NCI-H2227 treated with DMSO at 0.1 percent for 48 hours (cell line): Measurements from ENCODE around the gene KCNH2.

Source experiments
- DNase-seq: peaks from one replicate; lab custom pipeline; 2025; lab: John Stamatoyannopoulos, UW

The KCNH2 gene

DNA sequence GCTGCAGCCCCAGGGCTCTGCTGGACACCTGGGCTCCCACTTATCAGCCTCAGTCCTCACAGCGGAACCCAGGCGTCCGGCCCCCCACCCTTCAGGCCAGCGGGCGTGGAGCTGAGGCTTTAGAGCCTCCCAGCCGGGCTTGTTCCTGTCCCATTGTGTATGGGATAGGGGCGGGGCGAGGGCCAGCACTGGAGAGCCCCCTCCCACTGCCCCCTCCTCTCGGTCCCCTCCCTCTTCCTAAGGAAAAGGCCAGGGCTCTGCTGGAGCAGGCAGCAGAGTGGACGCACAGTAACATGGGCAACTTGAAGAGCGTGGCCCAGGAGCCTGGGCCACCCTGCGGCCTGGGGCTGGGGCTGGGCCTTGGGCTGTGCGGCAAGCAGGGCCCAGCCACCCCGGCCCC, 15.4 kb upstream of the KCNH2 start:
- no peak for DNase-seq

DNA sequence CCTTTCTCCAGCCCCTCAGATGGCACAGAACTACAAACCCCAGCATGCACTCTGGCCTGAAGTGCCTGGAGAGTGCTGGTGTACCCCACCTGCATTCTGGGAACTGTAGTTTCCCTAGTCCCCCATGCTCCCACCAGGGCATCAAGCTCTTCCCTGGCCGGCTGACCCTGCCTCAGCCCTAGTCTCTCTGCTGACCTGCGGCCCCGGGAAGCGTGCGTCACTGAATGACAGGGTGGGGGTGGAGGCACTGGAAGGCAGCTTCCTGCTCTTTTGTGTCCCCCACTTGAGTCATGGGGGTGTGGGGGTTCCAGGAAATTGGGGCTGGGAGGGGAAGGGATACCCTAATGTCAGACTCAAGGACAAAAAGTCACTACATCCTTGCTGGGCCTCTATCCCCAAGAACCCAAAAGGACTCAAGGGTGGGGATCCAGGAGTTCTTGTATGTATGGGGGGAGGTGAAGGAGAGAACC, 14.7 kb upstream of the KCNH2 start:
- DNase-seq = peak; percentile 33

DNA sequence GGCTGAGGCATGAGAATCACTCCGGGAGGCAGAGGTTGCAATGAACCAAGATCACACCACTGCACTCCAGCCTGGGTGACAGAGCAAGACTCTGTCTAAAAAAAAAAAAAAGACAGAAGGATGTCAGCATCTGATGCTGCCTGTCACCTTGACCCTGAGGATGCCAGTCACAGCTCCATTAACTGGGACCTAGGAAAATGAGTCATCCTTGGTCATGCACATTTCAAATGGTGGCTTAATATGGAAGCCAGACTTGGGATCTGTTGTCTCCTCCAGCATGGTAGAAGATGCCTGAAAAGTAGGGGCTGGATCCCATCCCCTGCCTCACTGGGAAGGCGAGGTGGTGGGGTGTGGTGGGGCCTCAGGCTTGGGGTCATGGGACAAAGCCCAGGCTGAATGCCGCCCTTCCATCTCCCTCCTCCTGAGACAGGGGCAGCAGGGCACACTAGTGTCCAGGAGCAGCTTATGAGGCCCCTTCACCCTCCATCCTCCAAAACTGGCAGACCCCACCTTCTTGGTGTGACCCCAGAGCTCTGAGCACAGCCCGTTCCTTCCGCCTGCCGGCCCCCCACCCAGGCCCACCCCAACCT, 14.0 kb upstream of the KCNH2 start:
- DNase-seq = no peak

GRCh38 chr7:150990416-150991186, 12.5 kb upstream of the KCNH2 start, which contains the start of gene NOS3:
Gene NOS3 (plus strand): TSS chr7:150991017. CDS start chr7:150993804, 2,787 bp downstream.
- DNase-seq = no peak

DNA sequence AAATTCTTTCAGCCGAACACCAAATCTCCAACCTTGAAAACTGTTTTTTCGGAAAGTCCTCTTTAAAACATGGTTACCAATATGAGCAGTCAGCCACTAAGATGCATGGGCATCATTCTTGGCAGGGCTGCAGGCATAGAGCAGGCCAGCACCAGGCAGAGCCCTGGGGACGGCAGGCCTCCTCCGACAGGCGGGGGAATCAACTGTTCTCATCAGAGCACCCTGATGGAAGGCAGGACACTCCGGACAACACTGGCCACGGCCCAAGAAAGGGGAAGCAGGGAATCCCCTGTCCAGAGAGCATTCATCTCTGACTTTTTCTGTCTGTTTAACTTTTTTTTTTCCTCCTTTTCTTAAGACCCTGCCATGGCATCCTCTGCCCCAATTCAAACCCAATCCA, 11.3 kb upstream of the KCNH2 start:
- no peak for DNase-seq

DNA sequence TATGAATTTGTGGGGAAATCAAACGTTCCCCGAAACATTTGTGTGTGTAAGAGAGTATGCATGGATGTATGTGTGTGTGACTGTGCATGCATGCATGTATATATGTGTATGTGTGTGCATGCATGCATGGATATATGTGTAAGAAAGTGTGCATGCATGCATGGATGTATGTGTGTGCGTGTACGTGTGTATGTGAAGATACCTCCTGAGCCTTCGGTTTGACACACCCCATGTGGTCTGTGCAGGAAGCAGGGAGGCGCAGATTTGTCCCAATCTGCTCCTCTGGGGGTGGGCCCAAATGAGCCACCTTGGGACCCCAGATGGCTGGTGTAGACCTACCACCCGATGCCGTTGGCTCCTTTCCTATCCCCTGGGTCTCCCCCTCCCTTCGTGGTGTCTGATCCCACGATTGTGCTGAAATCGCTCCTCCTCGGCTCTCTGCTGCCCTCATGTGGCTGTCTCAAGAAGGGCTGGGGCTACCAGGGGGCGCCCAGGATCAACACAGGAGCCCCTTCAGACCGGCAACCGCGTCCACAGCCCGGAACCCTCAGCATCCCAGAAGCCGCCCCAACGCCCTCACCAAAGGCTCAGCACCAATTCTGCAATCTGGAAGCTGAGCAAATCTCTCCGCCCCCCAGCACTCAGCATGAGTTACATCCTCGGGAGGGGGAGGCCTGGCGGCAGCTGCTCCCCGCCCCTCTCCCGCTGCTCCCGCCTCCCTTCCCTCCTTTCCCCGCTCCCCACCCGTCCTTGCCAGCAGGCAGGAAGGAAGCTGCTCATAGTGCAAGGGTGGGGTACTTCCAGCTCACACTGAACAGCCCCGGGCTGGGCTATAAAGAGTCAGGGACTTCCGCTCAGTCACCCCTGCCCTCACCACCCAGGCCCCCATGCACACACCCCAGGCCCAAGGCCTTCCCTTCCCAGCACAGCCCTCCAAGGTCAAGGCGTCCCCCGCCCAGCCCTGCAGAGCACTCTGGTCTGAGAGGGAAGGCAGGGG, 10.4 kb upstream of the KCNH2 start:
- DNase-seq = peak; percentile 97

DNA sequence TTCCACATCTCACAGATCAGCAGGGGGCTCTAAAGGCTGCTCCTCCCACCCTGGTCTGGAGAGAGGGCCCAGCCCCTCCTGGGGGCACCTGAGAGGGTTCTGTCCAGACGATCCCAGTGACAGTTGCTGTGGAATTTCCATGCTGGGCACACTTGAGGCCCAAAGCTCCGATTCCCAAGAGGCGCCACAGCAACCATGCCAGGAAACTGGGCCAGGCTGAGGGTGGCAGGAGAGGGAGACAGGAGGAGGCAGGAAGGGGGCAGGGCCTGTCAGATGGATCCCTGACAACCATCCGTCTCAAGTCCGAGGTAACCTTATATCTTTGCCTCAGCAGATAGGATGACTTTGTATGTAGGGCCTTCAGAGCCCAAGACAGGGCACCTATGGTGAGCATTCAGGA, 8.4 kb upstream of the KCNH2 start:
- DNase-seq = no peak

GRCh38 chr7:150986099-150986512, 8.0 kb upstream of the KCNH2 start:
- DNase-seq = peak; percentile 18

DNA sequence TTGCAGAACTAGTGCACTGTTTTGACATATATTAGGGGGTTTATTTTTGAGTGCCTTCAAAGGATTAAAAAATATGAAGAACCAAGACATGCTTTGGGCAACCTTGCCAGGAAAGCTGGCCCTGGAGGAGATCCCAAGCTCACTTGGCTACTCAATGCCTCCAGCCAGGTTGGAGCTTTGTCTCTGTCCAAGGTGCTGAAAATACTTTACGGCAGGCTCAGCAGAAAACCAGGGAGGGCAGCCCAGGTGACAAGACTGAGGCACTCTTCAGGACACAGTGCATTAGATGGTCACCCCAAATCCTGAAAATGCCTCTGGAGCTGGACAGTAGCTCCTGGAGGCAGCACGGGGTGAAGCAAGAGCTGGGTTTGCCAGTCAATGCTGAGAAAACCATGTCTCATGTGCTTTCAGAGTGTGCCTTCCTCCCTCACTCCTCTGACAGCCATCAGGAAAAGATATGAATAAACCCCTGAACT, 5.8 kb upstream of the KCNH2 start:
- DNase-seq = no peak

DNA sequence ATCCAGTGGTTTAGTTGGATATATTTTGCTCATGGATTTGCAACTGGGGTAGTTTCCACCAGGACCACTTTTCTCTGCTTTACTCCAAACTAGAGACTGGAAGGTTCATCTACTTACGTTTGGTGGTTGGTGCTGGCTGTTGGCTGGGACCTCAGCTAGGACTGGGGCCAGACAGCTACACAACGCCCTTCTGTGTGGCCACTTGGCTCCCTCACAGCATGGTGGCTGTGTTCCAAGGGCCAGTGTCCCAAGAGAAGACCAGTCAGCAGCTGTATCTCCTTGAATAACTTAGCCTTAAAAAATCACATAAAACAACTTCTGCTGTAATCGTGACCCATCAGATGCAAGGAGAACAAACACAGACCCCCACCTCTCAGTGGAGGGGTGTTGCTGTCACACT, 4.2 kb upstream of the KCNH2 start:
- no peak for DNase-seq

GRCh38 chr7:150981644-150982043, 3.5 kb upstream of the KCNH2 start:
- DNase-seq = no peak

DNA sequence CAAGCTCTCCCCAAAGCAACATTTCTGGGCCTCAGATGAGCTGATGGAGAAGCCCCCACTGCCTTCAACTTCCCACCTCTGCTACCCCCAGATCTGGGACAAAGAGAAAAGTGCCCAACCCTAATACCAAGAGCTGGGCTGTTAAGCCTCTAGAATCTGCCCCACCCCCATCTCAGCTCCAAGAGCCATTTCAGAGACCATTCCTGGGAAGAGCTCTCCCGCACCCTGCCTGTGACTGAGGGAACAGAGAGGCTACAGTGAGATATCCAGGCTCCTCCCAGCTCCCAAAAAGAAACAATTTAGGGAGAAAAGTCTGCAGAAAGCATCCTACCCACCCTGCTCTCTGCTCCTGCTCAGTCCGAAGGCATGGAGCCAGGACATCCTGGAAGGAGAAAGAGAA, 2.5 kb upstream of the KCNH2 start:
- DNase-seq = no peak

- DNase-seq = no peak
These were observed 1.7 kb upstream of the KCNH2 start for GRCh38 chr7:150979713-150980390.

GRCh38 chr7:150977382-150978125, 567 bp downstream of the KCNH2 start:
- peak; percentile 17 for DNase-seq

DNA sequence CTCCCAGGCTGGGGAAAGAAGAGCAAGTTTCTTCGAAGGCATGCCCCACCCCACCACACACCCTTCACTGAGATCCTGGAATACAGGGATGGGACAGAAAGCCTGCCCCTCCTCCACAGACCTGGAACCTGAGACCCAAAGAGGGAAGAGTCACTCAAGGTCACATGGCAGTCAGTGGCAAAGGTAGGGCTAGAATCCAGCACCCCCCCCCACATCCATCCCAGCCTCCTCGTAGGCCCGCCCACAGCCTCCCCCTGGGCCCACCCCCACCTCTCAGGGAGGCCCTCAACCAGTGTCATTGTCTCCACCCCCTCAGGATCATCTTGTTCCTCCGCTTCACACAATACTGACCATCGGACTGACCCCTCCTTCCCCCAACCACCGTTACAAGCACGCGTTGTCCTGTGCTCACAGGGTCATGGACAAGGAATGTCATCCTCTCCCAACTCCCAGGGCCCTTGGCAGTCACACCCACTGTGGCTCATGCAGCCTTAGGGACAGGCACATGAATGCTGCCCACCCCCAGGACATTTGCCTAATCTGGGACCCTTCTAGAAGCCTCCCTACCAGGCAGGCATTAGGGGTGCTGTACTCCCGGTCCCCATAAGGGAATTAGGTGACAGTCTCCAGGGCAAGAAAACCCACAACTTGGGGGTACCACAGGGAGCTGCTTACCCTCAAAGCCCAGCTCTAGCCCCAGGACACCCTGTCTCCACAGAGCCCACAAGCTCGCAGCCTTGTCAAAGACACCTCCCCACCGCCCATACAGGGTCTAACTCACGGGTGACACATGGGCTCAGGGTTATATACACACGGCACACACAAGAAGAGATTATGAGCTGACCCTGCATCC, 1.4 kb downstream of the KCNH2 start:
- DNase-seq = no peak

- DNase-seq = no peak
These were observed 2.4 kb downstream of the KCNH2 start for GRCh38 chr7:150975536-150976319.

DNA sequence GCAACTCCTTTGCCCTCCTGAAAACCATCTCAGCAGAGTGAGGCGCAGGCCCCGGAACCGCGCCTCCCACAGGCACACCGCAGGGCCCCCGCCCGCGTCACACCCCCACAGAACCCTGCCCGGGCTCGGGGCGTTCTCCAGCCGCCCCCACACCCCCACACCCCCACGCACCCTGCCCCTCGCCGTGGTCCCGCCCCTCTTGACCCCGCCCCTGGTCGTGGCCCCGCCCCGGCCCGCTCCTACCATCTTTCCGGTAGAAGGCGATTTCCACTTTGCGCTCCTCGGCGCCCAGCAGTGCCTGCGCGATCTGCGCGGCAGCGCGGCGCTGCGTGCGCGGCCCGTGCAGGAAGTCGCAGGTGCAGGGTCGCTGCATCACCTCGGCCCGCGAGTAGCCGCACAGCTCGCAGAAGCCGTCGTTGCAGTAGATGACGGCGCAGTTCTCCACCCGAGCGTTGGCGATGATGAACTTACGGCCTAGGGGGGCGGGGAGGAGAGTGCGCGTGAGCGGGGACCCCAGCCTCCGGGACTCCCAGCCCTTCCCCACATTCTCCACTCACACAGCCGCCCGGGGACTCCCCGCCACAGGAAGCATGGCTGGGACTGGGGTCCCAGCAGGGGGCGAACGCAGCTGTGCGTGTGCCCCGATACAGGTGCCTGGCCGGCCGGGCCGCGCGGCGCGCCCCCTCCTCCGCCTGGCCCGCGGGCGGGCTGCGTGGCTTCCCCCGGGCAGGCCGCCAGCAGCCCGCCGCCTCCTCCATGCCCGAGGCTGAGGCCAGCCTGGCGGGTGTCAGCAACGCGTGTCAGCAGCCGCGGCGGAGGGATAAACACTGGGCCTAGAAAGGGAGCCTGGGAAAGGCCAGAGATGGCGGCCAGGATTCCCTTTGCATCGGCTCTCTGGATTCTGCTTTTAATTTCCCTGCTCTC, 3.4 kb downstream of the KCNH2 start:
- no peak for DNase-seq
